HepG2 (cell line): ENCODE measurements around the gene PDHX.

ENCODE experiments used
- ZNF143 ChIP-seq: sonication (generic); formaldehyde crosslinking; IDR thresholded peaks from 2 replicates; pipeline ENCODE4 v1.4.0; 2020; ENCODE audit warnings: missing genetic modification reagents
- TF ChIP-seq, protein P1 (sequence below): sonication (generic); formaldehyde crosslinking; IDR thresholded peaks from 2 replicates; pipeline ENCODE4 v1.8.0; 2022; ENCODE audit warnings: missing genetic modification reagents, mild to moderate bottlenecking, borderline replicate concordance
- TF ChIP-seq, protein P2 (sequence below): sonication (generic); formaldehyde crosslinking; IDR thresholded peaks from 2 replicates; pipeline ENCODE4 v1.5.1; 2020; ENCODE audit warnings: missing genetic modification reagents, mild to moderate bottlenecking, borderline replicate concordance

DNA sequence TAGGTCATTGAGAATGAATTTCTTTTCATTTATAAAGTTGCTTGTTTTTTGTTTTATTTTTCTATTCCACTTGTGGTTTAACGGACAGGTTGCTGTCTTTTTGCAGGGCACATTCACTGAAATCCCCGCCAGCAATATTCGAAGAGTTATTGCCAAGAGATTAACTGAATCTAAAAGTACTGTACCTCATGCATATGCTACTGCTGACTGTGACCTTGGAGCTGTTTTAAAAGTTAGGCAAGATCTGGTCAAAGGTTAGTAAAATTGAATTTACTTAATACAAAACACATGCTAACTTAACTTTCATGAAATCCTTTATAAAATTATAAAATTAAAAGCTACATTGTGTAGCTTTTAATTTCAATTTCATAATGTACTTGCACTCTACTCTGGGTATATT, 53.6 kb downstream of the PDHX start:
- TF ChIP-seq, protein P1, sequence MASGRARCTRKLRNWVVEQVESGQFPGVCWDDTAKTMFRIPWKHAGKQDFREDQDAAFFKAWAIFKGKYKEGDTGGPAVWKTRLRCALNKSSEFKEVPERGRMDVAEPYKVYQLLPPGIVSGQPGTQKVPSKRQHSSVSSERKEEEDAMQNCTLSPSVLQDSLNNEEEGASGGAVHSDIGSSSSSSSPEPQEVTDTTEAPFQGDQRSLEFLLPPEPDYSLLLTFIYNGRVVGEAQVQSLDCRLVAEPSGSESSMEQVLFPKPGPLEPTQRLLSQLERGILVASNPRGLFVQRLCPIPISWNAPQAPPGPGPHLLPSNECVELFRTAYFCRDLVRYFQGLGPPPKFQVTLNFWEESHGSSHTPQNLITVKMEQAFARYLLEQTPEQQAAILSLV (CRISPR knock-in tag): no peak
- TF ChIP-seq ZNF143: no peak
- TF ChIP-seq, protein P2, sequence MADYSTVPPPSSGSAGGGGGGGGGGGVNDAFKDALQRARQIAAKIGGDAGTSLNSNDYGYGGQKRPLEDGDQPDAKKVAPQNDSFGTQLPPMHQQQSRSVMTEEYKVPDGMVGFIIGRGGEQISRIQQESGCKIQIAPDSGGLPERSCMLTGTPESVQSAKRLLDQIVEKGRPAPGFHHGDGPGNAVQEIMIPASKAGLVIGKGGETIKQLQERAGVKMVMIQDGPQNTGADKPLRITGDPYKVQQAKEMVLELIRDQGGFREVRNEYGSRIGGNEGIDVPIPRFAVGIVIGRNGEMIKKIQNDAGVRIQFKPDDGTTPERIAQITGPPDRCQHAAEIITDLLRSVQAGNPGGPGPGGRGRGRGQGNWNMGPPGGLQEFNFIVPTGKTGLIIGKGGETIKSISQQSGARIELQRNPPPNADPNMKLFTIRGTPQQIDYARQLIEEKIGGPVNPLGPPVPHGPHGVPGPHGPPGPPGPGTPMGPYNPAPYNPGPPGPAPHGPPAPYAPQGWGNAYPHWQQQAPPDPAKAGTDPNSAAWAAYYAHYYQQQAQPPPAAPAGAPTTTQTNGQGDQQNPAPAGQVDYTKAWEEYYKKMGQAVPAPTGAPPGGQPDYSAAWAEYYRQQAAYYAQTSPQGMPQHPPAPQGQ (CRISPR knock-in tag): no peak
